ENCODE data around the gene MOGAT2.

- no peak for TF ChIP-seq POLR2AphosphoS5 (IDR thresholded peaks at IDR 0.05; ENCODE audit: low read depth, low read length)
- no peak for TF ChIP-seq REST (IDR thresholded peaks at IDR 0.05; ENCODE audit: insufficient read depth in 1 of 2, low read depth in 2 of 2, low read length in 2 of 2)
- TF ChIP-seq SIN3A (IDR thresholded peaks at IDR 0.05; ENCODE audit: borderline replicate concordance, insufficient read depth, low read length) = no peak
Measured at GRCh38 chr11:75775056-75775455, 57.4 kb downstream of the MOGAT2 start.

Measured in PFSK-1 (cell line).